ENCODE data around the gene KCTD8. TPM values are rescaled to one million over a fixed set of nuclear protein-coding genes. Genes with fewer than 3 reads are reported as not detected.

Gene KCTD8
- total RNA-seq, 1 experiment from 2014 or later = not detected

- no peak for TF ChIP-seq ZNF274 (IDR thresholded peaks at IDR 0.05; ENCODE audit: low read depth, low read length)
Observed at GRCh38 chr4:44237643-44238042, 211.0 kb downstream of the KCTD8 start (continued).

GRCh38 chr4:44235897-44236296, 212.7 kb downstream of the KCTD8 start:
- ATAC-seq = no peak

More at GRCh38 chr4:44235897-44236296, 212.7 kb downstream of the KCTD8 start:
- Histone ChIP-seq H3K9ac (ENCODE audit: low read length) (no peak overlapping the region), H3K27ac (ENCODE audit: low read depth, low read length) (no peak overlapping the region), H2AFZ (ENCODE audit: low read depth, low read length, poor library complexity, severe bottlenecking) (no peak overlapping the region), H3K9me2 (ENCODE audit: insufficient read depth) (no peaks in the 10 kb centered on the region), H3K27me3 (ENCODE audit: insufficient read depth, low read length) (no peaks in the 10 kb centered on the region), H3K79me2 (ENCODE audit: insufficient read depth, low read length) (no peaks in the 10 kb centered on the region), H3K36me3 (ENCODE audit: control insufficient read depth in 1 of 2, insufficient read depth in 2 of 2, low read length in 2 of 2) (no peaks in the 10 kb centered on the region), H3K9me3 (ENCODE audit: control insufficient read depth in 1 of 2, insufficient read depth in 1 of 2, low read depth in 1 of 2, low read length in 2 of 2) (peaks cover 8 to 16% of the 10 kb centered on the region in 2 experiments; a peak in 3 of 4 replicates), H3K4me2 (ENCODE audit: low read length) (no peak overlapping the region), H3K4me3 (replicated peaks in 1 of 2; ENCODE audit: low read depth in 1 of 2, low read length in 2 of 2) (no peak overlapping the region), H3K4me1 (ENCODE audit: control insufficient read depth in 1 of 2, insufficient read depth in 2 of 2, low read length in 2 of 2) (no peaks in the 10 kb centered on the region), H4K20me1 (ENCODE audit: insufficient read depth) (no peaks in the 10 kb centered on the region)
- no TSS peak for BruUV-seq (replicated peaks)
- CTCF ChIA-PET = no interaction called here
- intact Hi-C loops (cut with micrococcal nuclease) = no loop called here
- RAD21 ChIA-PET (ENCODE audit: low non-redundant PET in 1 of 2, low total read pairs in 2 of 2, uncharacterized antibody in 2 of 2, unreplicated experiment in 2 of 2) = no interaction called here
- TF ChIP-seq REST (IDR thresholded peaks at IDR 0.05; ENCODE audit: low read depth) (no peak), EZH2 (IDR thresholded peaks at IDR 0.05) (no peak), CTCF (IDR thresholded peaks at IDR 0.05 in 2 of 3, conservative IDR thresholded peaks at IDR 0.05 in 1 of 3; ENCODE audit: borderline replicate concordance in 1 of 3, insufficient read depth in 1 of 3, low read depth in 2 of 3, low read length in 2 of 3) (no peak), TCF7L2 (IDR thresholded peaks at IDR 0.05; ENCODE audit: borderline replicate concordance, extremely low read depth, insufficient read depth, insufficient read length) (no peak), FOSL1 (IDR thresholded peaks at IDR 0.05; ENCODE audit: low read depth) (no peak), POLR2AphosphoS5 (IDR thresholded peaks at IDR 0.05; ENCODE audit: low read depth, low read length) (no peak), CEBPB (IDR thresholded peaks at IDR 0.05; ENCODE audit: low read depth) (no peak), ZBTB33 (IDR thresholded peaks at IDR 0.05; ENCODE audit: extremely low read depth, insufficient replicate concordance, low read length) (no peak), EGR1 (IDR thresholded peaks at IDR 0.05; ENCODE audit: low read depth) (no peak), ELF1 (IDR thresholded peaks at IDR 0.05; ENCODE audit: borderline replicate concordance, low read depth) (no peak), POLR2A (IDR thresholded peaks at IDR 0.05; ENCODE audit: borderline replicate concordance, extremely low read depth, insufficient read depth, insufficient read length) (no peak), EZH2phosphoT487 (IDR thresholded peaks at IDR 0.05; ENCODE audit: borderline replicate concordance) (no peak), ZNF274 (IDR thresholded peaks at IDR 0.05; ENCODE audit: low read depth, low read length) (no peak), MAX (IDR thresholded peaks at IDR 0.05) (no peak), SIN3A (IDR thresholded peaks at IDR 0.05; ENCODE audit: low read depth) (no peak)
- no peak for DNase-seq (ENCODE audit: low read depth, low spot score)
- POLR2A ChIA-PET = no interaction called here

All from HCT116 (cell line).